Measurements from ENCODE around the gene RUNX1. TPM values are rescaled to one million over a fixed set of nuclear protein-coding genes. Genes with fewer than 3 reads are reported as not detected.

Gene RUNX1
- total and polyA plus RNA-seq, 2 donors (not counting 1 experiment from before 2014, with no cell fraction given) = 26.3 to 73.0 TPM

GRCh38 chr21:35038772-35039319 is 10.3 kb downstream of the RUNX1 start:
- Mint-ChIP-seq H3K9me3 (ENCODE audit: insufficient read depth) (no peaks in the 10 kb centered on the region), H3K4me3 (no peak overlapping the region), H3K4me1 (peaks cover 65% of the 10 kb centered on the region), H3K27me3 (no peaks in the 10 kb centered on the region), H3K27ac (no peak overlapping the region)
- Histone ChIP-seq H3K4me2 (replicated peaks; ENCODE audit: low read depth, low read length, poor library complexity, severe bottlenecking) (no peak overlapping the region), H2AFZ (ENCODE audit: insufficient read depth, low read depth, low read length, poor library complexity, severe bottlenecking) (no peak overlapping the region), H3K79me2 (ENCODE audit: control insufficient read depth, insufficient read depth, low read length) (peaks cover 99% of the 10 kb centered on the region), H3K4me1 (ENCODE audit: control insufficient read depth in 2 of 2, insufficient read depth in 2 of 2, low read length in 2 of 2) (peaks cover 40 to 52% of the 10 kb centered on the region in 2 donors), H3K4me3 (ENCODE audit: control extremely low read depth in 1 of 5, extremely low read depth in 1 of 5, insufficient read depth in 1 of 5, low read depth in 2 of 5, low read length in 4 of 5) (no peak overlapping the region), H4K20me1 (ENCODE audit: control insufficient read depth, insufficient read depth, low read length, poor library complexity, severe bottlenecking) (peaks cover 93% of the 10 kb centered on the region), H3K27ac (ENCODE audit: low read length in 2 of 2) (no peak overlapping the region), H3K27me3 (replicated peaks in 1 of 4; ENCODE audit: control extremely low read depth in 1 of 4, control insufficient read depth in 3 of 4, insufficient read depth in 4 of 4, low read length in 3 of 4) (no peaks in the 10 kb centered on the region), H3K36me3 (replicated peaks in 1 of 2; ENCODE audit: control extremely low read depth in 1 of 2, control insufficient read depth in 1 of 2, extremely low read depth in 1 of 2, insufficient read depth in 2 of 2, low read length in 1 of 2) (peaks cover 0 to 46% of the 10 kb centered on the region in 2 experiments), H3K9me3 (ENCODE audit: control extremely low read depth in 1 of 3, control insufficient read depth in 2 of 3, insufficient read depth in 1 of 3, low read length in 2 of 3) (no peaks in the 10 kb centered on the region), H3K9ac (ENCODE audit: low read length) (no peak overlapping the region)
- ChIA-PET POLR2A (no interaction called here), CTCF (interaction anchor here (0.6 to 1.8 kb wide), 4 partner anchors 13 to 362 kb away, joined by 3 to 6 read pairs (median 3); no protein-coding TSS in a partner anchor)
- no peak for TF ChIP-seq EZH2 (IDR thresholded peaks at IDR 0.05; ENCODE audit: borderline replicate concordance, insufficient read depth, low read depth, low read length, poor library complexity, severe bottlenecking)
- TF ChIP-seq CTCF (IDR thresholded peaks at IDR 0.05) = no peak
- DNase-seq = no peak
- ATAC-seq (ENCODE audit: low read depth) = no peak
- 73% methylated on average over 5 of the region's 5 CpGs for WGBS (ENCODE audit: insufficient coverage)
- intact Hi-C loops (cut with micrococcal nuclease) = no loop called here

GRCh38 chr21:35037384-35037765 is 11.7 kb downstream of the RUNX1 start:
- H3K9me3 ChIP-seq (ENCODE audit: control extremely low read depth in 1 of 3, control insufficient read depth in 2 of 3, insufficient read depth in 1 of 3, low read length in 2 of 3) = no peaks in the 10 kb centered on the region
- H3K4me1 Mint-ChIP-seq = peaks cover 60% of the 10 kb centered on the region
- no peaks in the 10 kb centered on the region for H3K27me3 ChIP-seq (replicated peaks in 1 of 4; ENCODE audit: control extremely low read depth in 1 of 4, control insufficient read depth in 3 of 4, insufficient read depth in 4 of 4, low read length in 3 of 4)
- H3K4me3 Mint-ChIP-seq = no peak overlapping the region
- H3K79me2 ChIP-seq (ENCODE audit: control insufficient read depth, insufficient read depth, low read length) = peaks cover 99% of the 10 kb centered on the region
- ChIA-PET CTCF (interaction anchor here (1.2 kb wide), 1 partner anchor 8 kb away, joined by 5 read pairs; no protein-coding TSS in a partner anchor), POLR2A (no interaction called here)
- ATAC-seq (ENCODE audit: low read depth) (no peak), DNase-seq (no peak)
- peaks cover 0 to 46% of the 10 kb centered on the region in 2 experiments for H3K36me3 ChIP-seq (replicated peaks in 1 of 2; ENCODE audit: control extremely low read depth in 1 of 2, control insufficient read depth in 1 of 2, extremely low read depth in 1 of 2, insufficient read depth in 2 of 2, low read length in 1 of 2)
- no peak overlapping the region for H2AFZ ChIP-seq (ENCODE audit: insufficient read depth, low read depth, low read length, poor library complexity, severe bottlenecking)
- no peak overlapping the region for H3K9ac ChIP-seq (ENCODE audit: low read length)
- H4K20me1 ChIP-seq (ENCODE audit: control insufficient read depth, insufficient read depth, low read length, poor library complexity, severe bottlenecking) = peaks cover 91% of the 10 kb centered on the region
- H3K27me3 Mint-ChIP-seq = no peaks in the 10 kb centered on the region
- 94% methylated on average over 7 of the region's 7 CpGs for WGBS (ENCODE audit: insufficient coverage)
- TF ChIP-seq EZH2 (IDR thresholded peaks at IDR 0.05; ENCODE audit: borderline replicate concordance, insufficient read depth, low read depth, low read length, poor library complexity, severe bottlenecking) = no peak
- no peak for TF ChIP-seq CTCF (IDR thresholded peaks at IDR 0.05)
- H3K4me1 ChIP-seq (ENCODE audit: control insufficient read depth in 2 of 2, insufficient read depth in 2 of 2, low read length in 2 of 2) = peaks cover 26 to 38% of the 10 kb centered on the region in 2 donors
- no peaks in the 10 kb centered on the region for H3K9me3 Mint-ChIP-seq (ENCODE audit: insufficient read depth)
- no peak overlapping the region for H3K27ac ChIP-seq (ENCODE audit: low read length in 2 of 2)
- no peak overlapping the region for H3K4me3 ChIP-seq (ENCODE audit: control extremely low read depth in 1 of 5, extremely low read depth in 1 of 5, insufficient read depth in 1 of 5, low read depth in 2 of 5, low read length in 4 of 5)
- no peak overlapping the region for H3K27ac Mint-ChIP-seq
- H3K4me2 ChIP-seq (replicated peaks; ENCODE audit: low read depth, low read length, poor library complexity, severe bottlenecking) = no peak overlapping the region
- intact Hi-C loops (cut with micrococcal nuclease) = no loop called here

Data from B cell (primary cell).